HG03108 (cell line): ENCODE data around the gene AMOT.

Experiments used
- ATAC-seq: cut with Tn5 transposase; IDR thresholded peaks from one replicate; pipeline ENCODE4 v1.9.1; 2021; ENCODE audit warnings: moderate library complexity; ENCODE audit not compliant: unreplicated experiment

Gene AMOT

GRCh38 chrX:112841820-112842157 lies 1.2 kb upstream of the AMOT start:
- no peak for ATAC-seq

GRCh38 chrX:112841114-112841819 lies 636 bp upstream of the AMOT start:
- ATAC-seq, result peak; percentile 94

- no peak for ATAC-seq
Observed at GRCh38 chrX:112839856-112840255, 775 bp downstream of the AMOT start.

- no peak for ATAC-seq
Observed at GRCh38 chrX:112837531-112837930, 3.1 kb downstream of the AMOT start.

- ATAC-seq, result no peak
Observed at GRCh38 chrX:112835019-112835418, 5.6 kb downstream of the AMOT start.

- no peak for ATAC-seq
Observed at GRCh38 chrX:112834031-112834845, 6.4 kb downstream of the AMOT start.

GRCh38 chrX:112832481-112833095 lies 8.0 kb downstream of the AMOT start:
- no peak for ATAC-seq

- no peak for ATAC-seq
Observed at GRCh38 chrX:112830540-112830939, 10.1 kb downstream of the AMOT start.

GRCh38 chrX:112827292-112827903 lies 13.2 kb downstream of the AMOT start:
- ATAC-seq, result no peak

GRCh38 chrX:112826023-112826422 lies 14.6 kb downstream of the AMOT start:
- no peak for ATAC-seq

GRCh38 chrX:112822892-112823291 lies 17.7 kb downstream of the AMOT start:
- ATAC-seq, result no peak

GRCh38 chrX:112820364-112821268 lies 20.0 kb downstream of the AMOT start:
- no peak for ATAC-seq

GRCh38 chrX:112819813-112820212 lies 20.8 kb downstream of the AMOT start:
- no peak for ATAC-seq

- no peak for ATAC-seq
Observed at GRCh38 chrX:112819008-112819640, 21.5 kb downstream of the AMOT start.

GRCh38 chrX:112818114-112819007 lies 22.3 kb downstream of the AMOT start:
- ATAC-seq, result no peak

GRCh38 chrX:112816908-112817307 lies 23.7 kb downstream of the AMOT start:
- ATAC-seq, result no peak

- no peak for ATAC-seq
Observed at GRCh38 chrX:112814496-112814895, 26.1 kb downstream of the AMOT start.

- no peak for ATAC-seq
Observed at GRCh38 chrX:112812741-112813140, 27.9 kb downstream of the AMOT start.

GRCh38 chrX:112808651-112809195 lies 31.9 kb downstream of the AMOT start:
- ATAC-seq, result no peak
